HCT116 (cell line): ENCODE data around the gene NT5C2. TPM values are rescaled to one million over a fixed set of nuclear protein-coding genes. Genes with fewer than 3 reads are reported as not detected.

ENCODE experiments used
- ATAC-seq: fragments of 200-7000 bp; cut with Tn5 transposase; 2 replicates; pipeline ENCODE4 v1.9.1; 2020; ENCODE audit warnings: mild to moderate bottlenecking, moderate library complexity
- BruUV-seq: library from RNA; stranded (reverse); fragments of 400-500 nt; replicated peaks from 2 replicates; lab custom pipeline; 2021; lab: Mats Ljungman, UMichigan
- CTCF ChIA-PET: fragments of 300-600 bp; sonication (Branson Sonifier 250); formaldehyde crosslinking; loops from one replicate; lab custom pipeline; 2021; ENCODE audit warnings: antibody characterized with exemption; lab: Charles Lee
- POLR2A ChIA-PET: fragments of 300-600, 350-600 bp; sonication (Branson Sonifier 250); formaldehyde crosslinking; loops from one replicate; lab custom pipeline; 2021; ENCODE audit warnings: antibody characterized with exemption; lab: Charles Lee
- RAD21 ChIA-PET, 2 experiments: fragments of 300-600 bp; sonication (Branson Sonifier 250); formaldehyde crosslinking; loops; one replicate each; lab custom pipeline; 2023; ENCODE audit warnings: low total read pairs in 2 of 2; ENCODE audit not compliant: uncharacterized antibody in 2 of 2, unreplicated experiment in 2 of 2, low non-redundant PET in 1 of 2; lab: Charles Lee
- DNase-seq: peaks from one replicate; pipeline ENCODE4 v3.0.0-alpha.2; 2010; ENCODE audit warnings: low read depth, low spot score
- H2AFZ ChIP-seq: fragments of 200-600 bp; shearing (Covaris generic), sonication (generic); 2 replicates; pipeline ENCODE4 v1.6.1; 2017; ENCODE audit warnings: low read depth, mixed run types, mixed read lengths, antibody characterized with exemption, low read length; ENCODE audit not compliant: poor library complexity, severe bottlenecking
- H3K27ac ChIP-seq: 2 replicates; pipeline ENCODE4 v1.5.1; 2012; ENCODE audit warnings: low read depth, low read length
- H3K27me3 ChIP-seq: fragments of 200-600 bp; sonication (generic); 2 replicates; pipeline ENCODE4 v1.6.1; 2016; ENCODE audit warnings: mixed run types, low read length, mixed read lengths; ENCODE audit not compliant: insufficient read depth
- H3K36me3 ChIP-seq, 2 experiments: fragments of 200-500 bp in 1 of 2; fragments of 200-600 bp in 1 of 2; sonication (Bioruptor generic) in 1 of 2; sonication (generic) in 1 of 2; 2 replicates each; pipeline versions ENCODE4 v1.5.1 to v1.6.1; 2014 to 2016; ENCODE audit warnings: low read length in 2 of 2, inconsistent platforms in 1 of 2, mixed read lengths in 1 of 2, mixed run types in 1 of 2; ENCODE audit not compliant: insufficient read depth in 2 of 2, control insufficient read depth in 1 of 2
- H3K4me1 ChIP-seq, 2 experiments: fragments of 200-600 bp in 1 of 2; sonication (generic) in 1 of 2; 2 replicates each; pipeline versions ENCODE4 v1.5.1 to v1.6.1; 2012 to 2017; ENCODE audit warnings: low read length in 2 of 2, inconsistent platforms in 1 of 2, mild to moderate bottlenecking in 1 of 2, mixed read lengths in 1 of 2, mixed run types in 1 of 2, moderate library complexity in 1 of 2; ENCODE audit not compliant: insufficient read depth in 2 of 2, control insufficient read depth in 1 of 2
- H3K4me2 ChIP-seq: fragments of 200-600 bp; sonication (generic); 2 replicates; pipeline ENCODE4 v1.6.1; 2017; ENCODE audit warnings: mixed run types, low read length, mixed read lengths
- H3K4me3 ChIP-seq, 2 experiments: fragments of 200-600 bp in 1 of 2; sonication (generic) in 1 of 2; replicated peaks in 1 of 2; 2 replicates each; pipeline ENCODE4 v1.5.1; 2011 to 2016; ENCODE audit warnings: low read length in 2 of 2, control low read depth in 1 of 2, low read depth in 1 of 2, mild to moderate bottlenecking in 1 of 2, mixed read lengths in 1 of 2, mixed run types in 1 of 2
- H3K79me2 ChIP-seq: fragments of 200-600 bp; sonication (generic); 2 replicates; pipeline ENCODE4 v1.6.1; 2017; ENCODE audit warnings: mild to moderate bottlenecking, mixed run types, low read length, moderate library complexity, mixed read lengths; ENCODE audit not compliant: insufficient read depth
- H3K9ac ChIP-seq: fragments of 200-600 bp; sonication (generic); 2 replicates; pipeline ENCODE4 v1.6.1; 2016; ENCODE audit warnings: low read length, mixed read lengths
- H3K9me2 ChIP-seq: fragments of 200-600 bp; sonication (generic), shearing (Covaris generic); 2 replicates; pipeline ENCODE4 v1.6.1; 2017; ENCODE audit warnings: mixed run types, mild to moderate bottlenecking, moderate library complexity; ENCODE audit not compliant: insufficient read depth
- H3K9me3 ChIP-seq, 2 experiments: fragments of 200-500 bp in 1 of 2; fragments of 200-600 bp in 1 of 2; sonication (Bioruptor generic) in 1 of 2; sonication (generic) in 1 of 2; 2 replicates each; pipeline ENCODE4 v1.6.1; 2014 to 2017; ENCODE audit warnings: low read length in 2 of 2, mixed read lengths in 2 of 2, inconsistent platforms in 1 of 2, low read depth in 1 of 2, mild to moderate bottlenecking in 1 of 2, mixed run types in 1 of 2, moderate library complexity in 1 of 2; ENCODE audit not compliant: control insufficient read depth in 1 of 2, insufficient read depth in 1 of 2
- H4K20me1 ChIP-seq: fragments of 200-600 bp; sonication (generic), shearing (Covaris generic); 2 replicates; pipeline ENCODE4 v1.6.1; 2017; ENCODE audit warnings: mixed run types, mild to moderate bottlenecking, moderate library complexity; ENCODE audit not compliant: insufficient read depth
- CTCF ChIP-seq, 3 experiments: fragments of 200-600 bp in 1 of 3; sonication (generic) in 1 of 3; IDR thresholded peaks in 2 of 3; conservative IDR thresholded peaks in 1 of 3; 2 replicates each; pipeline ENCODE4 v1.5.1; 2012 to 2017; ENCODE audit warnings: low read depth in 2 of 3, low read length in 2 of 3, antibody characterized with exemption in 1 of 3, borderline replicate concordance in 1 of 3, control low read depth in 1 of 3, mild to moderate bottlenecking in 1 of 3, mixed read lengths in 1 of 3, mixed run types in 1 of 3, moderate library complexity in 1 of 3; ENCODE audit not compliant: insufficient read depth in 1 of 3
- EZH2phosphoT487 ChIP-seq: fragments of 200-600 bp; IDR thresholded peaks from 2 replicates; pipeline ENCODE4 v1.6.1; 2018; ENCODE audit warnings: antibody characterized with exemption, borderline replicate concordance
- POLR2A ChIP-seq: IDR thresholded peaks from 2 replicates; pipeline ENCODE4 v1.7.0; 2011; ENCODE audit warnings: borderline replicate concordance; ENCODE audit not compliant: insufficient read depth, insufficient read length; ENCODE audit errors: extremely low read depth
- RAD21 ChIP-seq: IDR thresholded peaks from 2 replicates; pipeline ENCODE4 v1.6.1; 2012; ENCODE audit warnings: low read depth, mild to moderate bottlenecking
- YY1 ChIP-seq: IDR thresholded peaks from 2 replicates; pipeline ENCODE4 v1.6.1; 2011; ENCODE audit warnings: low read length, low read depth, moderate library complexity, mild to moderate bottlenecking; ENCODE audit not compliant: insufficient replicate concordance; ENCODE audit errors: extremely low read depth
- intact Hi-C: fragments of 100-400 bp; cut with micrococcal nuclease; formaldehyde crosslinking; loops from 2 replicates; pipeline ENCODE4 v1.10.0; 2022
- total RNA-seq: library from RNA; stranded (reverse); gene quantifications from one replicate; pipeline ENCODE4 v1.2.1, GENCODE V29; 2021; ENCODE audit not compliant: unreplicated experiment

The NT5C2 gene
- total RNA-seq, 1 experiment from 2014 or later: 63.0 TPM

- ATAC-seq: peak; percentile 93
- TF ChIP-seq RAD21 (peak; percentile 98), YY1 (peak; percentile 31), CTCF (IDR thresholded peaks at IDR 0.05 in 2 of 3, conservative IDR thresholded peaks at IDR 0.05 in 1 of 3; ENCODE audit: borderline replicate concordance in 1 of 3, insufficient read depth in 1 of 3, low read depth in 2 of 3, low read length in 2 of 3) (peak; percentile 75 to 98 (median 94)), POLR2A (no peak), EZH2phosphoT487 (no peak)
- H3K27ac ChIP-seq: no peak overlapping the region
- no TSS peak for BruUV-seq
- H3K9ac ChIP-seq: no peak overlapping the region
- no peaks in the 10 kb centered on the region for H3K27me3 ChIP-seq
- H2AFZ ChIP-seq: no peak overlapping the region
- ChIA-PET RAD21 (interaction anchor here (1.3 to 3.1 kb wide), 3 partner anchors 68 to 152 kb away, joined by 3 to 16 read pairs (median 11); partner anchors contain the start of gene CNNM2 (in 2 of the 2)), POLR2A (no interaction called here), CTCF (interaction anchor here (1.3 to 4.5 kb wide), 2 partner anchors 152 to 204 kb away, joined by 3 to 42 read pairs; partner anchors contain the start of gene CNNM2)
- H3K9me3 ChIP-seq: no peaks in the 10 kb centered on the region
- H3K36me3 ChIP-seq: no peaks in the 10 kb centered on the region
- H3K9me2 ChIP-seq: no peaks in the 10 kb centered on the region
- peak; percentile 59 for DNase-seq
- H4K20me1 ChIP-seq: no peaks in the 10 kb centered on the region
- intact Hi-C loops: loop anchor here (1.0 kb wide), 5 partner anchors 152 to 416 kb away; no protein-coding TSS in a partner anchor
- no peaks in the 10 kb centered on the region for H3K79me2 ChIP-seq
- H3K4me2 ChIP-seq: 0 out of 2 replicates have a peak overlapping the region, but pooled peaks have one; percentile 6
- H3K4me3 ChIP-seq: no peak overlapping the region
- H3K4me1 ChIP-seq: peaks cover 3 to 6% of the 10 kb centered on the region in 2 experiments; a peak in 1 of 4 replicates
These were observed 123.4 kb downstream of the NT5C2 start for GRCh38 chr10:103069453-103070331.
